ENCODE measurements around the gene RHCE.
"Not testable (repeated sequence)": the region's sequence is repeated elsewhere in the genome, so short reads cannot be mapped to it uniquely, and the experiment has no call there.

The RHCE gene

GRCh38 chr1:25420715-25421114 lies at the start of gene RHCE:
Gene RHCE, minus strand, starts transcription at chr1:25420825. Its CDS starts 39 bp downstream, at chr1:25420786.
- not testable (repeated sequence) for H3K4me3 ChIP-seq (ENCODE audit: low read depth, low read length); DNase-seq (ENCODE audit: low read depth)

DNA sequence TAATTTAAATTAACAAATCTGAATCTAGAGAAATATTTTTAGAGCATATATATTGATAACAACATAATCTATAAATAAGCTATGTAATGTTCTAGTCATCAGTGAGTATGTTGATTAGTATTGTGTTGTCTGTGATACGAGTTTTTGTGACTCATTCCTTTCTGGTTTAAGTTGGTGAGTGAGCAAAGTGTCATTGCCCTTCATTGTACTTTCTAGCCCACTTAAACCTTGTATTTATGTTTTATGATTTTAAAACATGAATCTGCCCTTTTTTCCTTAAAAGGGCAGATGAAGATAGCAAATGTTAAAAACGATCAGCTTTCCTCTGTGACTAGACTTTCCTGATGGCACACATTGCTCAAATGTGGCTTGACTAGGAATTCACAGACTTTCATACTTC lies 48.6 kb upstream of the RHCE start:
- H3K4me3 ChIP-seq (ENCODE audit: low read depth, low read length), result no peak overlapping the region
- no peak for DNase-seq (ENCODE audit: low read depth)
- no peak for TF ChIP-seq POLR2A (IDR thresholded peaks at IDR 0.05; ENCODE audit: extremely low read depth, insufficient read length)
- no peak for TF ChIP-seq MYC (IDR thresholded peaks at IDR 0.05; ENCODE audit: low read depth, low read length)
- TF ChIP-seq, protein P1, sequence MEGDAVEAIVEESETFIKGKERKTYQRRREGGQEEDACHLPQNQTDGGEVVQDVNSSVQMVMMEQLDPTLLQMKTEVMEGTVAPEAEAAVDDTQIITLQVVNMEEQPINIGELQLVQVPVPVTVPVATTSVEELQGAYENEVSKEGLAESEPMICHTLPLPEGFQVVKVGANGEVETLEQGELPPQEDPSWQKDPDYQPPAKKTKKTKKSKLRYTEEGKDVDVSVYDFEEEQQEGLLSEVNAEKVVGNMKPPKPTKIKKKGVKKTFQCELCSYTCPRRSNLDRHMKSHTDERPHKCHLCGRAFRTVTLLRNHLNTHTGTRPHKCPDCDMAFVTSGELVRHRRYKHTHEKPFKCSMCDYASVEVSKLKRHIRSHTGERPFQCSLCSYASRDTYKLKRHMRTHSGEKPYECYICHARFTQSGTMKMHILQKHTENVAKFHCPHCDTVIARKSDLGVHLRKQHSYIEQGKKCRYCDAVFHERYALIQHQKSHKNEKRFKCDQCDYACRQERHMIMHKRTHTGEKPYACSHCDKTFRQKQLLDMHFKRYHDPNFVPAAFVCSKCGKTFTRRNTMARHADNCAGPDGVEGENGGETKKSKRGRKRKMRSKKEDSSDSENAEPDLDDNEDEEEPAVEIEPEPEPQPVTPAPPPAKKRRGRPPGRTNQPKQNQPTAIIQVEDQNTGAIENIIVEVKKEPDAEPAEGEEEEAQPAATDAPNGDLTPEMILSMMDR (IDR thresholded peaks at IDR 0.05; ENCODE audit: low read depth, low read length), result no peak
- TF ChIP-seq, protein P2, sequence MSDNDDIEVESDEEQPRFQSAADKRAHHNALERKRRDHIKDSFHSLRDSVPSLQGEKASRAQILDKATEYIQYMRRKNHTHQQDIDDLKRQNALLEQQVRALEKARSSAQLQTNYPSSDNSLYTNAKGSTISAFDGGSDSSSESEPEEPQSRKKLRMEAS (IDR thresholded peaks at IDR 0.05; ENCODE audit: low read depth, low read length), result no peak

GRCh38 chr1:25468033-25468432 lies 47.4 kb upstream of the RHCE start:
- no peak overlapping the region for H3K4me3 ChIP-seq (ENCODE audit: low read depth, low read length)
- no peak for TF ChIP-seq POLR2A (IDR thresholded peaks at IDR 0.05; ENCODE audit: extremely low read depth, insufficient read length)
- TF ChIP-seq, protein P1 (IDR thresholded peaks at IDR 0.05; ENCODE audit: low read depth, low read length), result no peak
- TF ChIP-seq, protein P2 (IDR thresholded peaks at IDR 0.05; ENCODE audit: low read depth, low read length), result no peak
- TF ChIP-seq MYC (IDR thresholded peaks at IDR 0.05; ENCODE audit: low read depth, low read length), result no peak
- peak; percentile 6 for DNase-seq (ENCODE audit: low read depth)

DNA sequence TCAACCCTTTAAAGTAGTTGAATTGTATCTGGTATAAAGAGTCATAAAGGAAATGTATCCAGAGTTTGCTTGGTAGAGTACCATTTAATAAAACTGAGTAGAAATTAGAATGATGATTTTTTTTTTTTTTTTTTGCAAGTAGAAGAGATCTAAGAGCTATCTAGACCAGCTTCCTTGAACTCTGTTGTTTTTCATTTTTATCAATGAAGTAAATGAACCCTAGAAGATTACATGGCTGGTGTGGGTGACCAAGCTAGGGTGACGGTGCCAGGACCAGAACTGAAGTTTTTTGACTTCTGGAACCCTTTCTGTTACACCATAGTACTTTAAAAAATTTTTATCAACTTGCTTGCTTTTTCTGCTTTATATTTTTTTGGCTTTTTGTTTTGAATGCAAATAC lies 47.0 kb upstream of the RHCE start:
- H3K4me3 ChIP-seq (ENCODE audit: low read depth, low read length), result no peak overlapping the region
- DNase-seq (ENCODE audit: low read depth), result no peak
- TF ChIP-seq, protein P1 (IDR thresholded peaks at IDR 0.05; ENCODE audit: low read depth, low read length), result no peak
- TF ChIP-seq MYC (IDR thresholded peaks at IDR 0.05; ENCODE audit: low read depth, low read length), result no peak
- TF ChIP-seq, protein P2 (IDR thresholded peaks at IDR 0.05; ENCODE audit: low read depth, low read length), result no peak
- TF ChIP-seq POLR2A (IDR thresholded peaks at IDR 0.05; ENCODE audit: extremely low read depth, insufficient read length), result no peak

DNA sequence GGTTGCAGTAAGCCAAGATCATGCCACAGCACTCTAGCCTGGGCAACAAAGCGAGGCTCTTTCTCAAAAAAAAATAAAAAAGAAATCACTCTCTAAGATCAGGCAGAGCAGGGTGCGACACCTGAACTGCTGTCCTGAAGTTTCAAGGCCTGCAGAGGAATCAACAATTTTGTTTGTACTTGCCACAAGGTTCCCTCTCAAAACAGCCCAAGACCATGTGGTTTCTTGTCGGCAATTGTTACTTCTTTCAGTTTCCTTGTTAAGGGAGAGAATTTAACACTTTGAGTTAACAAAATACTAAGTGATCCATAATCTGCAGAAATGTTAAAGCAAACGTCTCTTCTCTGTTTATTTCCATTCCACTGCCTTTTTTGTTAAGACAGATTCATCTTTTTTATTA lies 46.6 kb upstream of the RHCE start:
- no peak overlapping the region for H3K4me3 ChIP-seq (ENCODE audit: low read depth, low read length)
- DNase-seq (ENCODE audit: low read depth), result no peak
- TF ChIP-seq MYC (IDR thresholded peaks at IDR 0.05; ENCODE audit: low read depth, low read length) (no peak), POLR2A (IDR thresholded peaks at IDR 0.05; ENCODE audit: extremely low read depth, insufficient read length) (no peak)
- TF ChIP-seq, protein P2 (IDR thresholded peaks at IDR 0.05; ENCODE audit: low read depth, low read length), result no peak
- TF ChIP-seq, protein P1 (IDR thresholded peaks at IDR 0.05; ENCODE audit: low read depth, low read length), result no peak

DNA sequence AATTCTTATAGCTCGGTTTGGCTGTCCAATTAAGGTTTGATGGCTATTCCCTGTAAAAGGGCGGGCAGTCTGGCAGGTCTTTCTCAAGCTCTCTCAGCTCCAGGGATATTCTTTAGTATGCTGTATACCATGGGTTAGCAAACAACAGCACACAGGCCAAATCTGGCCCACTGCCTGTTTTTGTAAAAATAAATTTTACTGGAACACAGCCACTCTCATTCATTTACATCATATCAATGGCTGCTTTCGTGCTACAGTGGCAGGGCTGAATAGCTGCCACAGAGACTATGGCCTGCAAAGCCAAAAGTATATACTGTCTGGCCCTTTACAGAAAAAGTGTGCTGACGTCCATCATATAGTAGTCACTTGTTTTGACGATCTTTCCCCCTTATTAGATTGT lies 42.1 kb upstream of the RHCE start:
- DNase-seq (ENCODE audit: low read depth), result no peak
- no peak overlapping the region for H3K4me3 ChIP-seq (ENCODE audit: low read depth, low read length)
- TF ChIP-seq POLR2A (IDR thresholded peaks at IDR 0.05; ENCODE audit: extremely low read depth, insufficient read length) (no peak), MYC (IDR thresholded peaks at IDR 0.05; ENCODE audit: low read depth, low read length) (no peak)
- TF ChIP-seq, protein P1 (IDR thresholded peaks at IDR 0.05; ENCODE audit: low read depth, low read length), result no peak
- TF ChIP-seq, protein P2 (IDR thresholded peaks at IDR 0.05; ENCODE audit: low read depth, low read length), result no peak

Data from NB4 (cell line).